ENCODE data around the gene FXR2. TPM values are rescaled to one million over a fixed set of nuclear protein-coding genes. Genes with fewer than 3 reads are reported as not detected.
"Not testable (repeated sequence)": the region's sequence is repeated elsewhere in the genome, so short reads cannot be mapped to it uniquely, and the experiment has no call there.

The FXR2 gene
- total RNA-seq, 4 donors from 2014 or later: 6.2 to 37.8 (median 20.1) TPM

DNA sequence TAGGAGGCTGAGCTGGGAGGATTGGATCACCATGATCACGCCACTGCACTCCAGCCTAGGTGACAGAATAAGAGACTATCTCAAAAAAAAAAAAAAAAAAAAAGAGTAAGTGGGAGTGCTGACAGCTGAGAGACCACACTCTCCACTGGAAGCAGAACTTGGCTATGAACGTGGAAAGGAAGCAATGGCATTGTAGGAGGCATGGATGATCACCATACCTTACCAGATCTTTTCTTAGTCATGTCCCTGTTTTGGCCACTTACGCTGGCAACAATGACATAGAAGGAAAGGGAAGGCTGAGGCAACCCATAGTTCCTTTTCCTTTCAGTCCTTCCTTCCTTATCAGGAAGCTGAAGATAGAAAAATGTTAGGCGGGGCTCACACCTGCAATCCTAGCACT is 32.3 kb upstream of the FXR2 start:
- Histone ChIP-seq H3K9me3 (no peaks in the 10 kb centered on the region), H3K4me3 (no peak overlapping the region), H3K27ac (no peak overlapping the region), H3K4me1 (no peaks in the 10 kb centered on the region), H3K36me3 (no peaks in the 10 kb centered on the region), H3K27me3 (no peaks in the 10 kb centered on the region)
- intact Hi-C loops (cut with DNase I; ENCODE audit: low total_unique reads): no loop called here
- no peak for DNase-seq
- no peak for TF ChIP-seq POLR2A (IDR thresholded peaks at IDR 0.05)
- TF ChIP-seq, protein P1, sequence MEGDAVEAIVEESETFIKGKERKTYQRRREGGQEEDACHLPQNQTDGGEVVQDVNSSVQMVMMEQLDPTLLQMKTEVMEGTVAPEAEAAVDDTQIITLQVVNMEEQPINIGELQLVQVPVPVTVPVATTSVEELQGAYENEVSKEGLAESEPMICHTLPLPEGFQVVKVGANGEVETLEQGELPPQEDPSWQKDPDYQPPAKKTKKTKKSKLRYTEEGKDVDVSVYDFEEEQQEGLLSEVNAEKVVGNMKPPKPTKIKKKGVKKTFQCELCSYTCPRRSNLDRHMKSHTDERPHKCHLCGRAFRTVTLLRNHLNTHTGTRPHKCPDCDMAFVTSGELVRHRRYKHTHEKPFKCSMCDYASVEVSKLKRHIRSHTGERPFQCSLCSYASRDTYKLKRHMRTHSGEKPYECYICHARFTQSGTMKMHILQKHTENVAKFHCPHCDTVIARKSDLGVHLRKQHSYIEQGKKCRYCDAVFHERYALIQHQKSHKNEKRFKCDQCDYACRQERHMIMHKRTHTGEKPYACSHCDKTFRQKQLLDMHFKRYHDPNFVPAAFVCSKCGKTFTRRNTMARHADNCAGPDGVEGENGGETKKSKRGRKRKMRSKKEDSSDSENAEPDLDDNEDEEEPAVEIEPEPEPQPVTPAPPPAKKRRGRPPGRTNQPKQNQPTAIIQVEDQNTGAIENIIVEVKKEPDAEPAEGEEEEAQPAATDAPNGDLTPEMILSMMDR (IDR thresholded peaks at IDR 0.05): no peak

DNA sequence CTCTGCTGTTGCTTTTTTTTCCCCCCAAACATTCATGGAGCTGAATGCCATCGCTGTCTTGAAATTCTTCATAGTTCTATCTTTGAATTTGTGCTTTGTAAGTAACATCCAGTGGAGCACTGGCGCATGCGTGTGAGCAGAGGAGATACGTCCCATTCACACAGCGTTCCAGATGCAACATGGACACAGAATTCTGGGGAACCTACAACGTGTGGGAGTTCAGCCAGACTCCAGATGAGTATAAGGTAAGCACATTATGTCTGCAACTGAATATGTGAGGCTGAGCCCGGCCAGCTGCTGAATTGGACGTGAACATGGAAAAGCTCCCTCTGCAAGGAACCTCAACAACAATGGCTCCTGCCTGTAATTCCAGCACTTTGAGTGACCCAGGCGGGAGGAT is 31.8 kb upstream of the FXR2 start:
- H3K36me3 ChIP-seq: no peaks in the 10 kb centered on the region
- intact Hi-C loops (cut with DNase I; ENCODE audit: low total_unique reads): no loop called here
- no peaks in the 10 kb centered on the region for H3K4me1 ChIP-seq
- no peak for DNase-seq
- H3K27ac ChIP-seq: no peak overlapping the region
- H3K4me3 ChIP-seq: no peak overlapping the region
- TF ChIP-seq, protein P1 (IDR thresholded peaks at IDR 0.05): no peak
- no peak for TF ChIP-seq POLR2A (IDR thresholded peaks at IDR 0.05)
- no peaks in the 10 kb centered on the region for H3K27me3 ChIP-seq
- H3K9me3 ChIP-seq: no peaks in the 10 kb centered on the region

DNA sequence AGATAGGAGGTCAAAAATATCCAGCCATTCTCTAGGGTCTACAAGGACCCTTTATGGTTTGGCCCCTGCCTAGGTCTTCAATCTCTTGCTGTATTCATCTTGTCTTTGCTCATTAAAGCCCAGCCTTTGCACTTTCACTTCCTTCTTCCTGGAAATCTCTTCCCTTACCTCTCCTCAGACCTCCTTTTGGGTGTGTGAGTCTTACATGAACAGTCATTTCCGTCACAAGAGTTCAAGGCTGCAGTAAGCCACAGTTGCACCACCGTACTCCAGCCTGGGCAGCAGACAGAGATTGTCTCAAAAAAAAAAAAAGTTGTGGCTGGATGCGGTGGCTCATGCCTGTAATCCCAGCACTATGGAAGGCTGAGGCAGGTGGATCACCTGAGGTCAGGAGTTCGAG is 30.1 kb upstream of the FXR2 start:
- Histone ChIP-seq H3K4me3 (no peak overlapping the region), H3K36me3 (no peaks in the 10 kb centered on the region), H3K27ac (no peak overlapping the region), H3K9me3 (no peaks in the 10 kb centered on the region), H3K4me1 (no peaks in the 10 kb centered on the region), H3K27me3 (no peaks in the 10 kb centered on the region)
- DNase-seq: no peak
- TF ChIP-seq, protein P1 (IDR thresholded peaks at IDR 0.05): no peak
- TF ChIP-seq POLR2A (IDR thresholded peaks at IDR 0.05): no peak
- intact Hi-C loops (cut with DNase I; ENCODE audit: low total_unique reads): no loop called here

DNA sequence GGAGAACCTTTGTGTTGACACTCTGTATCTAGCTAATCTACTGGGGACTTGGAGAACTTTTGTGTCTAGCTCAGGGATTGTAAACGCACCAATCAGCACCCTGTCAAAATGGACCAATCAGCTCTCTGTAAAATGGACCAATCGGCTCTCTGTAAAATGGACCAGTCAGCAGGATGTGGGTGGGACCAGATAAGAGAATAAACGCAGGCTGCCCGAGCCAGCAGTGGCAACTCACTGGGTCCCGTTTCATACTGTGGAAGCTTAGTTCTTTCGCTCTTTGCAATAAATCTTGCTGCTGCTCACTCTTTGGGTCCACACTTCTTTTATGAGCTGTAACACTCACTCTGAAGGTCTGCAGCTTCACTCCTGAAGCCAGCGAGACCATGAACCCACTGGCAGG is 26.9 kb upstream of the FXR2 start:
- intact Hi-C loops (cut with DNase I; ENCODE audit: low total_unique reads); H3K4me3 ChIP-seq; H3K9me3 ChIP-seq; DNase-seq; H3K27ac ChIP-seq; H3K4me1 ChIP-seq; H3K36me3 ChIP-seq; H3K27me3 ChIP-seq: not testable (repeated sequence)

DNA sequence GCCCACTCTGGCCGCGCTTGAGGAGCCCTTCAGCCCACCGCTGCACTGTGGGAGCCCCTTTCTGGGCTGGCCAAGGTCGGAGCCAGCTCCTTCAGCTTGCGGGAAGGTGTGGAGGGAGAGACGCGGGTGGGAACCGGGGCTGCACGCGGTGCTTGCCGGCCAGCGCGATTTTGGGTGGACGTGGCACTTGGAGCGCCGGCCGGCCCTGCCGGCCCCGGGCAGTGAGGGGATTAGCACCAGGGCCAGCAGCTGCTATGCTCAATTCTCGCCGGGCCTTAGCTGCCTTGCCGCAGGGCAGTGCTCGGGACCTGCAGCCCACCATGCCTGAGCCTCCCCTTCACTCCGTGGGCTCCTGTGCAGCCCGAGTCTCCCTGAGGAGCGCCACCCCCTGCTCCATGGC is 26.1 kb upstream of the FXR2 start:
- no peak for DNase-seq
- Histone ChIP-seq H3K27ac (no peak overlapping the region), H3K9me3 (no peaks in the 10 kb centered on the region), H3K27me3 (no peaks in the 10 kb centered on the region), H3K4me3 (no peak overlapping the region), H3K36me3 (no peaks in the 10 kb centered on the region), H3K4me1 (no peaks in the 10 kb centered on the region)
- intact Hi-C loops (cut with DNase I; ENCODE audit: low total_unique reads): no loop called here
- TF ChIP-seq POLR2A (IDR thresholded peaks at IDR 0.05): no peak
- TF ChIP-seq, protein P1 (IDR thresholded peaks at IDR 0.05): no peak

DNA sequence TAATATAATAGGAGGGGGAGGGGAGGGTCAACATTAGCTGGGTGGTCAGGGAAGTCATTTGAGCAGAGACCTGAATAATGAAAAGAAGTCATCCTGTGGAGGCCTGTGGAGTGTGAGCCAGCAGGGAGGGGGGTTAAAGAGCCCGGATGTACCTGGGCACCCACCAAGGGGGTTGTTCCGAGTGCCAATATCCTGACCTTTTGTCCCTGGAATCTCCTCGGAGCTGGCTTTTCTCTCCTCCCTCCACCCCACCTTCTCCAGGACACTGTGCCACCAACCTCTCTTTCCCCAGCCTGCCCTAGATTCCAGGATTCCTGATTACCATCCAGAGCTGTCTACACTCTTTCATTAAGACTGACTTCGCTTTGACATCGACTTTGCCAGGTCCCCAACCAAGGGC is 21.5 kb upstream of the FXR2 start:
- Histone ChIP-seq H3K4me1 (no peaks in the 10 kb centered on the region), H3K27me3 (no peaks in the 10 kb centered on the region), H3K4me3 (no peak overlapping the region), H3K27ac (no peak overlapping the region), H3K36me3 (no peaks in the 10 kb centered on the region), H3K9me3 (no peaks in the 10 kb centered on the region)
- intact Hi-C loops (cut with DNase I; ENCODE audit: low total_unique reads): no loop called here
- no peak for DNase-seq
- no peak for TF ChIP-seq POLR2A (IDR thresholded peaks at IDR 0.05)
- TF ChIP-seq, protein P1 (IDR thresholded peaks at IDR 0.05): no peak
